ENCODE measurements around the gene UNC5B.

Gene UNC5B

GRCh38 chr10:71223347-71224058 is 11.1 kb downstream of the UNC5B start:
- no peak for DNase-seq

DNA sequence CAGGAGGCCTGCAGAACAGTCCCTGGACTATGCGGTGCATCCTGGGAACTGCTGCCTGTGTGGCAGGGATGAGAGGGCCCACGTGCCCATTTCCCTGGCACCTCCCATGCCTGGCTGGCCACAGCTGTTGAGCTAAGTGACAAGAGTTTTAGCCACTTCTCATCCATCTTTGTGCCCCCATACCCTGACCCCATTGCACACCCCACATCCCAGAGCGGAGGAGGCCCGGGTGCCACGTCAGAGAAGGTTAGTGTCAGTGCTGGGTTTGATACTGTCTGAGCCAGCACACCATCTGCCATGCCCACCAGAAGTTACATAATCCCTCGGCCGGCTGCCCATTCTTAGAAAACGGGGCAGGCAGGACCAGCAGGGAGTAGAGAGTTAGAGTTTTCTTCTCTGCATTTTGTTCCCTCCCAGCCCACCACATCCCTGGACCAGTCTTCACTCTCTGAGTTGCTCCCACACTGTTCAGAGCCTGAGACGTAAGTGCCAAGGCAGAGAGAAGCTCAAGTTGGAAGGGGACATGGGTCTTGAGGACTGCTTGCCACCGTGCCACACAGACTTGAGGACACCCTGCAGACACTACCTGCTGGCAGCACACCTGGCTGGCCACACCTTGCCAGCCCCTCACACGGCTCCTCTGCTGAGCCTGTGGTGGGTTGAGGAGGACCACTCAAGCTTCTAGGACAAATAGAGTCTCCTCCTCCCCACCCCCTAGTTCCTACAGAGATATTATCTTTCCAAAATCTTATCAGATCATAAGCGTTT is 13.1 kb downstream of the UNC5B start:
- no peak for DNase-seq

DNA sequence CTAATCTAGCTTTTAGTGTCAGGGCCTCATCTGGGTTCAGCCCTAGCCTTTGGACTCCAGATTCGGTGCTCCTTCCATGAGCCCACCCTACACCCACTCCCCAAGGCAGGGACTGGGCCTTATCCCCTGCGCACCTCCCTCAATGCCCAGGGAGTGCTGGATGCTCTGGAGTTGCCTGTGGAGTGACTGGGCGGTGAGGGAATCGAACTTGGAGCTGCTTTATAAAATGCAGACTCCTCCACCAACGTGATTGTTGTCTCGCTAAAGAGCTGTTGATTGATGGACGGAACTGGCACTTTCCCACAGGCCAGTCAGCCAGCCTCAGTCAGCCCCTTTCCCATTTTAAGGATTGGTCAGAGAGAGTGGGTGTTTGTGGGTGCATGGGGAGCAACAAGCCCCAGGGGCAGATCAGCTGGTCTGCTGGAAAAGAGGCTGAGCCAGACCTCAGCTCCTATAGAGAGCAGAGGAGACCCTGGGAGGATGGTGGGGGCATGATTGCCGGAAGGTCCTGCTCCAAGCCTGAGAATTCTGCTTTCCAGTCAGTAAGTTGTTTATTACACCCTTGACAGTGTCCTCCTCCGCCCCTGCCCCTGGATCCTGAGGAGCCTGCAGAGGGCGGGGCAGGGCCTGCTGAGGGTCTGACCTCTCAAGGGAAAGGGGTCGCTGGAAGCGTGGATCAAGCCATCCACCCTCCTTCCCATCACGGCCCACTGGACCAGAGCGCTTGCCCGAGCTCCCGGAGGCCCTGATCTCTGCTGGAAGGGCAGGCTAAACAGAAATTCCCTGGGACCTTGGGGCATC is 16.7 kb downstream of the UNC5B start:
- DNase-seq, result no peak

DNA sequence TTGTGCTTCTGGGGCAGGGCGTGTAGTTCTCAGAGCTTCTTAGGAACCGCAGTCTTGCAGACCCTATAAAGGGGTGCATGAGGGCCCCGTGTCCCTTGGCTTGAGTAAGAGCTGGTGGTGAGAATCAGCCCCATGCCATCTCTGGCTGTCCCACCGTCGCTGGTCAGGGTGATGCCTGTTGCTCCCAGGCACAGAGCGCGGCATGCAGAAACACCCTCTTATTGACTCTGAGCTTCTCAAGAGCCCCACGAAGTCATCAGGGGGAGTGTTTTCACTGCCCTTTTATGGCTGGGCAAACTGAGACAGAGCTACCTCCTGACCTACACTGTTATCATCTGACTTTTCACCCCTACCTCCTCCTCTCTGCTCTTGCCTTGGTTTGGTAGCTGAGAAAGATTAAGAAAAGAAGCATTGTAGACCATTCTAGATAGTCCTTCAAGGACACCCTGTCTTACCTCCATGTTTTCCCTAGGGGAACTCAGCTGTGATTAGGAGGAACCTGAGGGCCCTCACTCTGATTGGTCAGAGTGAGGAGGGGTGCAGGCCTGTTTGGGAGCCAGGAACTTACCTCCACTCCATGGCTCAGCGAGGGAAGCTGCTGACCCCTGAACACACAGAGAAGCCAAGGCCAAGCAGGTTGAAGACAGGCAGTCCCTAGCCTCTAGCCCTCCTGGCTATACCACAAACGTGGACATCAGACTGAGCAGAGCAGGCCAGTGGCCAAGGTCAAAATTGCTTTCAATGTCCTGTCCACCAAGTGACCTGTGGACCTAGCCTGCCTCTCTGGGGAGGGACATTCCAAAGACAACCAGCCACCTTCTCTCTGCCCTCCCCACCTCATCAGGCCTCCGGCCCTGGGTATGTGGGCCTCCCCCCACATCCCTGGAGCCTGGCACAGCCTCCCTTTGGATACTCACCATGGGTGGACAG is 17.6 kb downstream of the UNC5B start:
- DNase-seq, result no peak

DNA sequence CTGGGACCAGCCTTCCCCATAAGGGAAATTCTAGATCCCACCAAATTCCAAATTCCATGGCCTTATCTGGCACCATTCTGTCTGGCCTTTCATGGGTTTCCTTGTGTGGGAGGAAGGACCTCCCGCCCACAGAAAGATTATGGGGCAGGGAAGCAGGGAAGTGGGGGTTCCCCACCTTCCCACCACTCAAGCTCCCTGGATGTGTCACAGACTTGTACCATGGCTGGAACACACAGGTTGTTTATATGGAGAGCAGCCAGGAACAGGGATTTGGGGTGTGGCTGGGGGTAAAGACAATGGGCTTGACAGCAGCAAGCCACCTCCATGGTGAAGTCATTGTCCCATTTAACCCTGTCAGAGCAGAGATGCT is 18.3 kb downstream of the UNC5B start:
- DNase-seq, result no peak

DNA sequence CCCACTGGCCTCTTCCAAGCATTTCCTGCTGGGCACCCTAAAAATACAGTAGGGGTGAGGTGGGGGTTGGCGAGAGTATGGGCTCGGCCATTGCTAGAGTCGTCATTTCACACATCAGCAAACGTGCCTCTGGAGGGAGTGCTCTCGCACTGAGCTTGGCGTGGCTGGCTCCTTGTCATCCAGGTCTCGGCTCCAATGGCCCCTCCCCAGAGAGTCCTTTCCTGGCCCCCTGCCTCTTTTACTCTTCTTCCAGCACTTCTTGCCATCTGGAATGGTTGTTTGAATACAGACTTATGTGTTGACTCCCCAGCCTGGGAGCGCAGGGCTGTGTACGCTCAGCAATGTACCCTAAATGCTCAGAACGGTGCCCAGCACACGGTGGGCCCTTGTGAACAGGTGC is 18.8 kb downstream of the UNC5B start:
- DNase-seq, result no peak

DNA sequence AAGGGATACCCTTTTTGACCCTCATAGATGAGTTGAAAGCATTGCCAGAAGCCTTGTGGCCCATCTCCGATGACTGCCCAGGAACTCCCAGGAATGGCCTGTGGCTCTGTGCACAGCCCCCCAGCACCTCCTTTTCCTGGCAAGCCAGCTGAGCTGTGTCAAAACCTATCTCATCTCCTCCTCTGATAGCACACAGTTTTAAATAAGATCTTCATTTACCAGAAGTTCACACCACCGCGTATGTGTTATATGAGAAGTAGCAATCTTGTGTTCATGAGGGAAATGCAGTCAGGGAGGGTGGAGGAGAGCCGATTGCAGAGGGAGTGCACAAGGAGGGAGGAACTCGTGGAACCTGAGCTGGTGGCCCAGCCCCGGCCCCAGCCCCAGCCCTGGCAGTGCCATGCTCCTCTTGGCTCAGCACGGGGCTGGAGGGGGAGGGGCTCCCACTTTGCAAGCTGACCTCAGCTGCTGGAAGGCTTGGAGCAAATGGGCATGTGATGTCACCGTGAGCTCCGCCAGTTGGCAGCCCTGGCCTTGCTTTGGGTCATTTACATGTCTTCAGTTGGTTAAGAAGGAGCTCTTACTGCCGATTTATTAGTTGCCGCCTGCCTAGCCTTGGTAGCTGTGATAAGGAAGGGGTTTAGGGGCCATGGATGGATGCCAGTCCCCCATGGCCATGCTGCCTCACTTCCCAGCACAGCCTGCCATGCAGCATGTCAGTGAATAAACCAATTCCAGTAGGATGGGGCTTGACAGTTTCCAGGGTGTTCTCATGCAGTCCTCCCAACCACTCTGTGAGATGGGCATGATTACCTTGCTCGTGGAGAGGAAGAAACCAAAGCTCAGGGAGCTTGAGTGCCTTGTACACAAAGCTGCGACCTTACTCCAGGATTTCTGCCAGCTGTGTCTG is 20.0 kb downstream of the UNC5B start:
- DNase-seq, result no peak

GRCh38 chr10:71233482-71233892 is 21.1 kb downstream of the UNC5B start:
- no peak for DNase-seq

- peak in 1 of 2 experiments; percentile 15 for DNase-seq
These were observed 21.9 kb downstream of the UNC5B start for GRCh38 chr10:71234004-71234894.

- no peak for DNase-seq
These were observed 22.8 kb downstream of the UNC5B start for GRCh38 chr10:71234970-71235685.

DNA sequence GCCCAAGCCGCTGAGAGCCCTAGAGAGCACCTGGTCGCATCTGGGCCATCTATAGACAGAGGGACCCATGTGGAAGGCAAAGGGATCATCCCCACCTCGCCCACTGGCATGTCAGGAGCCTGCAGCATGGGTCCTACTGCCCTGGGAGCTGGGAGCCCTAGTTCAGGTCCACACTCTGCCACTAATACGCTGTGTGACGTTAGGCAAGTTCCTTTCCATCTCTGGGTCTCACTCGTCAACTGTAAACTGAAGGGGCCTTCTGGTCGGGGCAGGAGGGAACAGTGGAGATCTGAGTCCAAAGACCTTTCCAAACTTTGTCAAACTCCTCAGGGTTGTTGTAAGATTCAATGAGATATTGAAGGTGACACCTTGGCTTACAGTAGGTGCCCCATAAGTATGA is 23.4 kb downstream of the UNC5B start:
- DNase-seq, result no peak

- DNase-seq, result no peak
These were observed 23.9 kb downstream of the UNC5B start for GRCh38 chr10:71236286-71236685.

- DNase-seq, result no peak
These were observed 24.7 kb downstream of the UNC5B start for GRCh38 chr10:71236822-71237682.

- no peak for DNase-seq
These were observed 25.7 kb downstream of the UNC5B start for GRCh38 chr10:71237843-71238623.

GRCh38 chr10:71238626-71239025 is 26.3 kb downstream of the UNC5B start:
- DNase-seq, result no peak

DNA sequence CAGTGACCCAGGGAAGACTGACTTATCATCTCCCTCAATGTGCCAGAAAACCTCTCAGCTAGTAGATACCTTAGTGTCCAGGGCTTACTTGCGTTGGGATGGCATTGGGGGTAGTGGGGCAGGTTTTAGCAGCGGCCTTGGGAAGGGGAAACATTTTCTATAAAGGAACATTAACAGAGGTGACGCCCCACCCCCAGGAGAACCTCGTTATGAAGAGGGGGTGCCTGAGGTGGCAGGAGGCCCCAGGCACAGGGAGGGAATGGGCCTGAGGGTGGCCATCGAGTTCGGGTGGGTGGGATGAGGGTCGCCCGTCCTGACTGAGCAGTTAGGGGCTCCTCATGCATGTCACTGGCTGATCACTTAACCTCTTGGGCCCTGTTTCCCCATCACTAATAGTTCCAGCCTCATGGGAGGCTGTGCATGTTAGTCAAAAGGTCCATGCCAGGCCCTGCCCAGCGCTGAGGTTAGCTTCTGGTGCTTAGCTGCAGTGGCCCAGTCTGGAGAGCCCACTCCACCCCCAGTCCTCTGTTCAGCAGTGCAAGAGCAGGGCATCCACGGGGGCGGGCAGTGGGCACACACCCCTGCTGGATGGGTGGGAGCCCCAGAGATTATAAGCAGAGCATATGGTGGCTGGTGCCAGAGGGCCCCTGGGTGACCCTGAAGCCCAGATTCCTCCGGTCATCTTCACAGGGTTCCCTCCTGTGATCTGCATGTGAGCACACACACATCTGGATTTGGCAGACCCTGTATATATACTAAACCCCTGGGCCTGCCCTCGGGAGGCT is 27.0 kb downstream of the UNC5B start:
- no peak for DNase-seq

Measured in Kasumi-1 (cell line).